Activated T-cell treated with anti-CD3 and anti-CD28 coated beads for 24 hours (primary cell): ENCODE data around the gene NCAPD2.
A peak's percentile ranks its signal among the peaks of the same experiment; 100 is the strongest.
"Not testable (repeated sequence)": the region's sequence is repeated elsewhere in the genome, so short reads cannot be mapped to it uniquely, and the experiment has no call there.

Source experiments
- DNase-seq: peaks from one replicate; pipeline ENCODE4 v3.0.0-alpha.2; 2020; ENCODE audit warnings: low read depth

NCAPD2 gene

DNA sequence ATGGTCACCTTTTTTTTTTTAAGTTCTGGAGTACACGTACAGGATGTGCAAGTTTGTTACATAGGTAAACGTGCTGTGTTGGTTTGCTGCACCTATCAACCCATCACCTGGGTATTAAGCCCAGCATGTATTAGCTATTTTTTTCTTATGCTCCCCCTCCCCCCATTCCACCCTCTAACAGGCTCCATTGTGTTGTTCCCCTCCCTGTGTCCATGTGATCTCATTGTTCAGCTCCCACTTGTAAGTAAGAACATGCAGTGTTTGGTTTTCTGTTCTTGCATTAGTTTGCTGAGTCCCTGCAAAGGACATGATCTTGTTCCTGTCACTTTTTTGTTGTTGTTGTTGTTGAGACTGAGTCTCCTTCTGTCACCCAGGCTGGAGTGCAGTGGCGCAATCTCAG, 3.4 kb downstream of the NCAPD2 start:
- DNase-seq, result not testable (repeated sequence)

DNA sequence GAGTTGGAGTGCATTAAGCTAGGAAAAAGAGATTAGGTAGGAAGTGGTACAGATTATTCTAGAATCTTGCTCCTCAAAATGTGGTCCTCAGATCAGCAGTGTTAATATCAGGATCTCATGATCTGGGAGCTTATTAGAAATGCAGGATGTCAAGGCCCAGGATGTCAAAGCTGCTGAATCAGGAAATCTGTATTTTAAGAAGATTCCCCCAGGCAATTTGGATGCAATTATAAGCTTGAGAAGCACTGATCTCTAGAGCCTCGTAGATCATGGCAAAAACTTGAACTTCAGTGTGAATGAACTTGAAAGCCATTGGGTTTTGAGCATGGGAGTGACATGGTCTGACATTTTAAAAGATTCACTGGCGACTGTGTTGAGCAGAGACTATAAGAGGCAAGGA, 6.6 kb downstream of the NCAPD2 start:
- no peak for DNase-seq

DNA sequence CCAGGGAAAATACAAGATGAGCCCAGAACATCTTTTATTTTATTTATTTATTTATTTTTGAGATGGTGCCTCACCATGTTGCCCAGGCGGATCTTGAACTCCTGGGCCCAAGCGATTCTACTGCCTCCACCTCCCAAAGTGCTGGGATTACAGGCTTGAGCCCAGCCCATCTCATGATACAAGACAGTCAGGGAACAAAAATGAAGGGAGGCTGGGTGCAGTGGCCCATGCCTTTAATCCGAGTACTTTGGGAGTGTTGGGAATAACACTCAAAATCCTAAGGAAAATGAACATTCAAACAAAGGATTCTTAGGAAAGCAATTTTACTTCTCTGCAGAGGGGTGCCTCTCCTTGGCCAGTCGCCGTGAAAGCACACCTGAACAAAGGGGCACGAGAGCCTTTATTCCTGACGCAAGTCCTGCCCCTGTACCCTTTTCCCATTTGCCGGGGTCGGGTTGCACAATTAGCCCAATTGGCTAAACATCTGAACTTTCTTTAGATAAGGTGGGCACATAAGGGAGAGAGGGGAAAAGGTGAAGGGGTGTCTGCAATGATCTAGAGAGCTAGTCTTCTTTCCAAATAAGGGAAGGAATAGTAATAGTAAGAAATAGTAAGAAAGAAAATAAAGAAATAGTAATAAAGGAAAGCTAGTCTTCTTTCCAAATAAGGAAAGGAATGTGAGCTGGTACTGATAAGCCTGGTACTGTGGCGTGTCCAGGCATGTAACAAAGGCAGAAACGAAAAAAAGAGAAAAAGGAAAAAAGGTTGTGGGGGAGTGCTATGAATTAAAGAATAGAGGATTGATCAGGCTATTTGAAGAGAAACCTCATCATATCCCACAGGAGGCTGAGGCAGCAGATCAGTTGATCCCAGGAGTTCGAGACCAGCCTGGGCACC, 13.4 kb downstream of the NCAPD2 start:
- DNase-seq, result no peak

DNA sequence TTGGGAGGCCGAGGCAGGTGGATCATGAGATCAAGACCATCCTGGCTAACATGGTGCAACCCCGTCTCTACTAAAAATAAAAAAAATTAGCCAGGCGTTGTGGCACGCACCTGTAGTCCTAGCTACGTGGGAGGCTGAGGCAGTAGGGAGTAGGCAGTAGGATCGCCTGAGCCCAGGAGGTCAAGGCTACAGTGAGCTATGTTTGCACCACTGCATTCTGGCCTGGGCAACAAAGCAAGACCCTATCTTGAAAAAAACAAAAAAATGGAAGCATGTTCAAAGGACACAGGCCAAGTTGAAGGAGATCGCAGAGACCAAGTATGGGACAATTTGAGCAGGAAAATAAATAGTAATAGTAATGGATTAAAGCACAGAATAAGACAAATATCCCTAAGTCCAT, 14.2 kb downstream of the NCAPD2 start:
- DNase-seq, result no peak

DNA sequence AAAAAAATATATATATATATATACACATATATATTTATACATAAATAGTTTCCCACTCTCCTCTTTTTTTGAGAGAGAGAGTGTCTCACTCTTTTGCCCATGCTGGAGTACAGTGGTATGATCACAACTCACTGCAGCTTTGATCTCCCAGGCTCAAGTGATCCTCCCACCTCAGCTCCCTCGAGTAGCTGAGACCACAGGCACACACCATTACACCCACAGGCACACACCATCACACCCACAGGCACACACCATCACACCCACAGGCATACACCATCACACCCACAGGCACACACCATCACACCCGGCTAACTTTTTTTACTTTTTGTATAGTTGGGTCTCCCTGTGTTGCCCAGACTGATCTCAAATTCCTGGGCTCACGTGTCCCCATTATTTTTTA, 26.3 kb downstream of the NCAPD2 start:
- no peak for DNase-seq

DNA sequence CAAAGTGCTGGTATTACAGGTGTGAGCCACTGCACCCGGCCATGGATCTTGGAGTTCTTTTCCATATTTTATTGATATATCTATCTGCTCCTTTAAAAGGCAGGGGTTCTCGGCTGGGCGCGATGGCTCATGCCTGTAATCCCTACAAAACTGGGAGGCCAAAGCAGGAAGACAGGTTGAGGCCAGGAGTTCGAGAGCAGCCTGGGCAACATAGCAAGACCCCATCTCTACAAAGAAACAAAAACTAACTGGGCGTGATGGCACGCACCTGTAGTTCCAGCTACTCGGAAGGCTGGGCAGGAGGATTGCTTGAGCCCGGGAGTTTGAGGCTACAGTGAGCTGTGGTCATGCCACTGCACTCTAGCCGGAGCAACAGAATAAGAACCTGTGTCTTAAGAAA, 28.3 kb downstream of the NCAPD2 start:
- DNase-seq, result no peak

DNA sequence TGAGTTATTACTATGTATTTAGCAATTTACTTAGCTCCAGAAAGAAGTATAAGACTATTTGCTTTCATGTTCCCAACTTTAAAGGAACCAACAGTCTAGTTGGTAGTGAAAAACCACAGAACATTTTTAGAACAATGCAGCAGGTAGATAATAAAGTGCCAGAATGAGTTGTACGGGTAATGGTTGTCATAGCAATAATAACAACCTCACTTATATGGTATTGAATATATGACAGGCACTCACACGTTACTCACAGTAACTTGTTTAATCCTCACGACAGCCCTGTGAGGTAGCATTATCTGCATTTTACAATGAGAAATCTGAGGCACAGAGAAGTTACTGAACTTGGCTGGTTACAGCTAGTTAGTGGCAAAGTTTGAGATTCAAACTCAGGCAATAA, 29.8 kb downstream of the NCAPD2 start:
- no peak for DNase-seq

DNA sequence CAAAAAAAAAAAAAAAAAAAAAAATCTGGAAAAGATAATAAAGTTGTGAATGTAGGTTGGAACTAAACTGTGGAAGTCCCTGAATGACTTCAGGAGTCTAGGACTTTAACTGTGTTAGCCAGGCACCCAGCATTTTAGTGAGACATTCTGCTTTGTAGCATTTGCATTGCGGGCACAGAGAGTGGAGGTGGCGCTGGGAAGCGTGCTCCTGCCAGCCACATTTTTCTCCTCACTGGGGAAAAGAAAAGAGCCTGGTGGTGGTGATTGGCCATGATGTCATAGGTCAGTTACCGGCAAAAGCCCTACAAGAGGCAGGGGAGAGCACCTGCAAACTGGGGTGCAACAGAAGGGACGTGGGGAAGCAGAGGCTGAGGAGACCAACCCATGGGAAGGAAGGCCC, 30.7 kb downstream of the NCAPD2 start:
- DNase-seq, result no peak

DNA sequence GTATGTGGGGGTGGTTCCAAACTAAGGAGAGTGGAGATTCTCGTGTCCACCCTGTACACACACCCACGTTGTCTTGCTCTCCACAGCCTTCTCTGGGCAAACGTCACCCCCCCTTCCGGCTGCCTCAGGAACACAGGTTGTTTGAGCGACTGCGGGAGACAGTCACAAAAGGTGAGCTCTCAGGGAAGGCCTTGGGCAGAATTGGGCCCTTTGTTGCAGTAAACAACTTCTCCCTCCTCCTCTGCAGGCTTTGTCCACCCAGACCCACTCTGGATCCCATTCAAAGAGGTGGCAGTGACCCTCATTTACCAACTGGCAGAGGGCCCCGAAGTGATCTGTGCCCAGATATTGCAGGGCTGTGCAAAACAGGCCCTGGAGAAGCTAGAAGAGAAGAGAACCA, 32.3 kb downstream of the NCAPD2 start:
- no peak for DNase-seq

DNA sequence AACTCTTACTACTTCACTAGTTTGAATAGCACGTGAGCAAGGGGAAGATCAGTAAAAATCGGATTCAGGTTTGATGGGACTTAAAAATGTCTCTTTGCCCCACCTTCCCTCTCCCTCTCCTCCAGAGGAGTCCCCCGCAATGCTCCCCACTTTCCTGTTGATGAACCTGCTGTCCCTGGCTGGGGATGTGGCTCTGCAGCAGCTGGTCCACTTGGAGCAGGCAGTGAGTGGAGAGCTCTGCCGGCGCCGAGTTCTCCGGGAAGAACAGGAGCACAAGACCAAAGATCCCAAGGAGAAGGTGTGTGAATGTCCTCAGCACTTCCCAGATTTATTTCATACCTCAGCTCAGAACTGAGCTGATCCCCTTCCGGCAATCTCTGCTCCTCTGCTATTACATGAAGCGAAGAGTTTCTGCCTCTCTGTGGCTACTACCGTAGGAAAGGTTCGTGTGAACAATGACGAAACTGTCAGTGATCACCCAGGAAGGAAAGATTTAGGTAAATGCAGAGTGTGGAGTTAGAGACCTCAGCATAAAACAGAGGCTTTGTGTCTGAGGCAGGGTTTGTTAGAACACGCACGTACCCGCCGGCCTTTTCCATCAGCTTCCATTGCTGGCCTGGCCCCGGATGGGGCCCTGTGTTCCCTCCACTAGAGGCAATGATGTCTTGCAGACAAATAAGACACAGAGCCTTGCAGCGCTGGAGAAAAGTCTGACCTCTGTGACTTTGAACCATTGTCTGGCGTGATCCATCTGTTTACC, 33.0 kb downstream of the NCAPD2 start:
- no peak for DNase-seq

DNA sequence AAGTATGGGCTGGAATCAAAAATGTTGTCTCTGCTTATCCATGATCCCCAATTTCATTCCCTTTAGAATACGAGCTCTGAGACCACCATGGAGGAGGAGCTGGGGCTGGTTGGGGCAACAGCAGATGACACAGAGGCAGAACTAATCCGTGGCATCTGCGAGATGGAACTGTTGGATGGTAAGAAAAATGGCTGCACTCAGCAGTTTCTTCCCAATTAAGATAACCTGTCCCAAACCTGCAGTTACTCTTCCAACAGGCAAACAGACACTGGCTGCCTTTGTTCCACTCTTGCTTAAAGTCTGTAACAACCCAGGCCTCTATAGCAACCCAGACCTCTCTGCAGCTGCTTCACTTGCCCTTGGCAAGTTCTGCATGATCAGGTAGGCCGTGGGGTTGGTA, 33.8 kb downstream of the NCAPD2 start:
- DNase-seq, result no peak

DNA sequence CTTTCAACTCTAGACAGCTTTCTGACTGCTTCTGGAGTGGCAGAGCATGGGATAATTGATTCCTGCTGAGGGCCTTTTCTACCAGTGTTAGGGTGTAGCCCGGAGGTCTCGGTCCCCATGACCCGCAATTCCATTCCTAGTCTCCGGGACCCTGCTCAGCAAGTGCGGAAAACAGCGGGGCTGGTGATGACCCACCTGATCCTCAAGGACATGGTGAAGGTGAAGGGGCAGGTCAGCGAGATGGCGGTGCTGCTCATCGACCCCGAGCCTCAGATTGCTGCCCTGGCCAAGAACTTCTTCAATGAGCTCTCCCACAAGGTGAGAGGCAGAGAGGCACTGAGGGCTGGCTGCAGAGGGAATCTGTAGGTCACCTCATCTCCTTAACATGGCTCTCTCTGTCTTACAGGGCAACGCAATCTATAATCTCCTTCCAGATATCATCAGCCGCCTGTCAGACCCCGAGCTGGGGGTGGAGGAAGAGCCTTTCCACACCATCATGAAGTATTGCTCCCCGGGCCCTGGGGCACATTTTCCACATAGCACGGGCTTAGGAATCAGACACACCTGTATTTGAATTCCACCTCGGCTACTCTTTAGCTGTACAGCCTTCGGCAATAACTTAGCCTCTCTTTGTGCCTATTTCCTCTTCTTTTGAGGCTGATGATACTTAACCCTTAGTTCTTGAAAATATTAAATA, 34.8 kb downstream of the NCAPD2 start:
- DNase-seq, result no peak

DNA sequence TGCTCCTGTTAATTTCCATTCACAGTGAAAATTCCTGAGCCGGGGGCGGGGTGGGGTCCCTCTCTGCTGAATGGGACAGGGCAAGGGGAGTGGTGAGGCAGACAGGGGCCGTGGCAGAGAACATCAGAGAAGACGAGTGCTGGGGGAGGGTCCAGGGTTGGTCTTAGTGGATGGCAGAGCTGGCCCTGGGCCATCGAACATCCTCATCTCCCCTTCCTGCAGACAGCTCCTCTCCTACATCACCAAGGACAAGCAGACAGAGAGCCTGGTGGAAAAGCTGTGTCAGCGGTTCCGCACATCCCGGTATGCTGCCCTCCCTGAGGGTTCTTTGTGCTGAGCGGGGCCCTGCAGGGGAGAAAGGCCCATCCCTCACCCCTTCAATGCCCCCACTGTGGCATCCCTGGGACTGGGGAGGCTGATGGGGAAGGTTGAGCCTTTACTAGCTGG, 35.4 kb downstream of the NCAPD2 start:
- no peak for DNase-seq

DNA sequence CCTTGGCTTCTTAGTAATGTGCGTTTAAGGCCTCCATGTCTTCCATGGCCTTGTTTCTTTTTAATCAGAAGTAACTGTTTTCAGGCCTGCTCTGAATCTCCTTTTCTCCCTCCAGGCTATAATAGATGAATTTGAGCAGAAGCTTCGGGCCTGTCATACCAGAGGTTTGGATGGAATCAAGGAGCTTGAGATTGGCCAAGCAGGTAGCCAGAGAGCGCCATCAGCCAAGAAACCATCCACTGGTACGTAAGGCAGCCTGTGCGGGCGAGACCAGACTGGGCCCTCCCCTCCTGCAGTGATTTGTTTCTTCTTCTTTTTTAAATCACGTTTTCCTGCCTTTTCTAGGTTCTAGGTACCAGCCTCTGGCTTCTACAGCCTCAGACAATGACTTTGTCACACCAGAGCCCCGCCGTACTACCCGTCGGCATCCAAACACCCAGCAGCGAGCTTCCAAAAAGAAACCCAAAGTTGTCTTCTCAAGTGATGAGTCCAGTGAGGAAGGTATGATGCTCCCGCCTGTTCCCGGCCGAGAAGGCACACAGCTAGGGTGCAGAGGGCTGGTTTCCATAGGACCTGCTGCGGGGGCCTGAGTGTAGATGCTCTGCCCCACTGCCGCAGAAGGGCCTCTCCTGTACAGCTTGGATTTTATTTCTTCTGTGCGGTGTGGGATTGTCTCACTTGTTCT, 36.8 kb downstream of the NCAPD2 start:
- DNase-seq, result no peak

DNA sequence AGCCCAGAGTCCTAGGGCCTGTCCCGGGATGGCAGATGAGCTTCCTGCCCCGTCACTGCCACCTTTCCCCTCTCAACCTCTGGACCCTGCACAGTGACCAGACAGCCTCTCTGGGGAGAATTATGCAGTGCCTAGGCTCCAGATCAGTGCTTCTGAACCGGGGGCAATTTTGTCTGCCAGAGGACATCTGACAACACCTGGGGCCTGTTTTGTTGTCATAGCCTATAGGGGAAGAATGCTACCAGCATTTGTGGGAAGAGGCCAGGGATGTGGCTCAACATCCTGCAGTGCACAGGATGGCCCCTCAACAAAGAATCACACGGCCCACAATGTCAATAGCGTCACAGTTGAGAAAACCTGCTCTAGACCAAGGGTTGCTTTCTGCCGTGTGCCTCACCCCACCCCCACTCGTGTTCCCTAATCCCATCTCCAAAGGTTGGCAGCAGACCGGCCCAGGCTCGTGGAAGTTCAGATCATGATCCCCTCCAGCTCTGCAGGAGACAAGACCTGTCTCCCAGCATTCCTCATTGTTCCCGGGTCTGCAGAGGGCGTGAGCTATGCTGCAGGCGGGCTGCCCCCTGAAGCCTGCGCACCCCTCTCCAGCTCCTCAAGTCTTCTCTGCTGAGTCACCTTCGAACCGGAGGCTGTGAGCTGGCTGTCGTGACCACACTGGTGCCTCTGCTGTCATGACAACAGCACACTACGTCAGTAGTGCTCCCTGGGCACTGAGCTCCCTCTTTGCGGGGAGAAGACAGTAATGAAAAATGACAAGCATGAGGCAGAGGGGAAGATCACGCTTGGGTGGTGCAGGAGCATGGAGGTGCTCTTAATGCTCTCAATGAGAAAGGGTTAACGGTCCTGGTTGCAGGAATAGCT, 38.4 kb downstream of the NCAPD2 start:
- DNase-seq, result peak; percentile 83

DNA sequence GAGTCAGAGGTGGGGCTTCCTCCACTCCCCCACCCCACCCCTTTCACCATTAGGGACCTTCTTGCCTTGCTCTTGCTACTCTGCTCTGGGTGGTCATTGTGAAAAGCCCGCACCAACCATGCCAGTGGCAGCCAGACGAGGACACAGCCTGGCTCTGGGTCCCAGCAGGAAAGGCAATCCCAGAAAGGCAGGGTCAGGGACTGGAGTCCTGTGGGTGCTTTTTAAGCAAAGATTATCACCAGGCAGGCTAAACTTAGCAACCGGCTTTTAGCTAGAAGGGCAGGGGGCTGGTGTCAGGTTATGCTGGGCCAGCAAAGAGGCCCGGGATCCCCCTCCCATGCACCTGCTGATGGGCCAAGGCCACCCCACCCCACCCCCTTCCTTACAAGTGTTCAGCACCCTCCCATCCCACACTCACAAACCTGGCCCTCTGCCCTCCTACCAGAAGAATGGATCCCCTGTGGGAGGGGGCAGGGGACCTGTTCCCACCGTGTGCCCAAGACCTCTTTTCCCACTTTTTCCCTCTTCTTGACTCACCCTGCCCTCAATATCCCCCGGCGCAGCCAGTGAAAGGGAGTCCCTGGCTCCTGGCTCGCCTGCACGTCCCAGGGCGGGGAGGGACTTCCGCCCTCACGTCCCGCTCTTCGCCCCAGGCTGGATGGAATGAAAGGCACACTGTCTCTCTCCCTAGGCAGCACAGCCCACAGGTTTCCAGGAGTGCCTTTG, 39.2 kb downstream of the NCAPD2 start:
- peak; percentile 41 for DNase-seq

DNA sequence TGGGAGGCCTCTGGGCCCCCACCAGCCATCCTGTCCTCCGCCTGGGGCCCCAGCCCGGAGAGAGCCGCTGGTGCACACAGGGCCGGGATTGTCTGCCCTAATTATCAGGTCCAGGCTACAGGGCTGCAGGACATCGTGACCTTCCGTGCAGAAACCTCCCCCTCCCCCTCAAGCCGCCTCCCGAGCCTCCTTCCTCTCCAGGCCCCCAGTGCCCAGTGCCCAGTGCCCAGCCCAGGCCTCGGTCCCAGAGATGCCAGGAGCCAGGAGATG, 39.7 kb downstream of the NCAPD2 start:
- DNase-seq, result no peak

DNA sequence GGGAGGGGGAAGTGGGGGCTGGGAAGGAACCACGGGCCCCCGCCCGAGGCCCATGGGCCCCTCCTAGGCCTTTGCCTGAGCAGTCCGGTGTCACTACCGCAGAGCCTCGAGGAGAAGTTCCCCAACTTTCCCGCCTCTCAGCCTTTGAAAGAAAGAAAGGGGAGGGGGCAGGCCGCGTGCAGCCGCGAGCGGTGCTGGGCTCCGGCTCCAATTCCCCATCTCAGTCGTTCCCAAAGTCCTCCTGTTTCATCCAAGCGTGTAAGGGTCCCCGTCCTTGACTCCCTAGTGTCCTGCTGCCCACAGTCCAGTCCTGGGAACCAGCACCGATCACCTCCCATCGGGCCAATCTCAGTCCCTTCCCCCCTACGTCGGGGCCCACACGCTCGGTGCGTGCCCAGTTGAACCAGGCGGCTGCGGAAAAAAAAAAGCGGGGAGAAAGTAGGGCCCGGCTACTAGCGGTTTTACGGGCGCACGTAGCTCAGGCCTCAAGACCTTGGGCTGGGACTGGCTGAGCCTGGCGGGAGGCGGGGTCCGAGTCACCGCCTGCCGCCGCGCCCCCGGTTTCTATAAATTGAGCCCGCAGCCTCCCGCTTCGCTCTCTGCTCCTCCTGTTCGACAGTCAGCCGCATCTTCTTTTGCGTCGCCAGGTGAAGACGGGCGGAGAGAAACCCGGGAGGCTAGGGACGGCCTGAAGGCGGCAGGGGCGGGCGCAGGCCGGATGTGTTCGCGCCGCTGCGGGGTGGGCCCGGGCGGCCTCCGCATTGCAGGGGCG, 40.2 kb downstream of the NCAPD2 start, which contains the start of gene GAPDH:
Gene GAPDH, plus strand, starts transcription at position 595 of the 772 bp plus-strand sequence. CDS start 316 bp downstream, outside the sequence.
- DNase-seq, result peak; percentile 85

DNA sequence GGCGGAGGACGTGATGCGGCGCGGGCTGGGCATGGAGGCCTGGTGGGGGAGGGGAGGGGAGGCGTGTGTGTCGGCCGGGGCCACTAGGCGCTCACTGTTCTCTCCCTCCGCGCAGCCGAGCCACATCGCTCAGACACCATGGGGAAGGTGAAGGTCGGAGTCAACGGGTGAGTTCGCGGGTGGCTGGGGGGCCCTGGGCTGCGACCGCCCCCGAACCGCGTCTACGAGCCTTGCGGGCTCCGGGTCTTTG, 40.7 kb downstream of the NCAPD2 start:
- no peak for DNase-seq
